HG03060 (cell line): Measurements from ENCODE around the gene PIAS2.
"Not testable (repeated sequence)": the region's sequence is repeated elsewhere in the genome, so short reads cannot be mapped to it uniquely, and the experiment has no call there.

Experiments used
- ATAC-seq: cut with Tn5 transposase; IDR thresholded peaks from one replicate; pipeline ENCODE4 v1.9.1; 2021; ENCODE audit warnings: low read depth, moderate number of reproducible peaks; ENCODE audit not compliant: unreplicated experiment

PIAS2 gene

DNA sequence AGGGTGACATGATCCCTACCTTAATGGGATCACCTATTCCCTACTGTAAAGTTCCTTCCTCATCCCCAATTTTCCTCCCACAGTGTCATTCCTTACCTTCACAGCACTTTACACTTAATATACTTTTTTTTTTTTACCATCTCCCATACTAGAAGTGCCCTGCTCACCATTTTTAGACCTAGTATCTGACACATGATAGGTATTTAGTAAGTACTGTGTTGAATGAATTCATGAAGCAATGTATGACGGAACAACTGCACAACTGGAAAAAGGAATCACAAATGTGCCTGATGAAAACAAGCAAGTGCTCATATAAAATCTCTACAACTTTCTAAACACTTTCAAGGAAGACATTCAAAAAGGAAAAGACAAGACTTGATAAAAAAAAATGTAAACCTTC lies 83.4 kb downstream of the PIAS2 start:
- ATAC-seq, result no peak

DNA sequence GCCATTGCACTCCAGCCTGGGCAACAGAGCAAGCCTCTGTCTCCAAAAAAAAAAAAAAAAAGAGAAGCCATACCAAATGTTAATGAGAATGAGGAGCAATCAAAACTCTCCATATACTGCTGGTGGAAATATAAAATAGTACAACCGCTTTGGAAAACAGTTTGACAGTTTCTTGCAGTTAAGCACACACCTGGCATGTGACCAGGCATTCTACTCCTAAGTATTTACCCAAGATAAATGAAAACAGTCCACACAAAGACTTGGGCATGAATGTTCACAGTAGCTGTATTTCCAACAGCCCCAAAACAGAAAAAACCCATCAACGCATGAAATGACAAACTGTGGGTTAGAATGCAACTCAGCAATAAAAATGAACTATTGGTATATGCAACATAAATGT lies 84.5 kb downstream of the PIAS2 start:
- no peak for ATAC-seq

DNA sequence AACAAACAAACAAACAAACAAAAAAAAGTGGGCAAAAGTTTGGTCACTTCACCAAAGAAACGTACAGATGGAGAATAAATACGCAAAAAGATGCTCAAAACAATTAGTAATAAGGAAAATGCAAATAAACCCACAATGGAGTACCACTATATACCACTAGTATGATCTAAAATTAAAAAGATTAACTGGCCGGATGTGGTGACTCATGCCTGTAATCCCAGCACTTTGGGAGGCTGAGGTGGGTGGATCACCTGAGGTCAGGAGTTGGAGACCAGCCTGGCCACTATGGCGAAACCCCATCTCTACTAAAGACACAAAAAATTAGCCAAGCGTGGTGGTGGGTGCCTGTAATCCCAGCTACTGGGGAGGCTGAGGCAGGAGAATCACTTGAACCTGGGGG lies 84.9 kb downstream of the PIAS2 start:
- not testable (repeated sequence) for ATAC-seq

DNA sequence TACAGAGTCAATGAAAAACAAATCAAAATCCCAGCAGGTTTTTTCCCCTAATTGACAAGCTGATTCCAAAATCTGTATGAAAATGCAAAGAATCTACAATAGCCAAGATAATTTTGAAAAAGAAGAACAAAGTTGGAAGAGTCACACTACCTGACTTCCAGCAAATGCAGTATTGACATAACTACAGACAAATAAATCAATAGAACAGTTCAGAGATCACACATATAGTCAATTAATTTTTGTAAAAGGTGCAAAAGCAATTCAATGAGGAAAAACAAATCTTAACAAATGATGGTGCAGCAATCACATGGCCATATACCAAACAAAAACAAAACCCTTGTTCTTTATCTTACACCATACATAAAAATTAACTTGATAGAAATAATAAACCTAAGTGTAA lies 85.9 kb downstream of the PIAS2 start:
- ATAC-seq, result no peak

DNA sequence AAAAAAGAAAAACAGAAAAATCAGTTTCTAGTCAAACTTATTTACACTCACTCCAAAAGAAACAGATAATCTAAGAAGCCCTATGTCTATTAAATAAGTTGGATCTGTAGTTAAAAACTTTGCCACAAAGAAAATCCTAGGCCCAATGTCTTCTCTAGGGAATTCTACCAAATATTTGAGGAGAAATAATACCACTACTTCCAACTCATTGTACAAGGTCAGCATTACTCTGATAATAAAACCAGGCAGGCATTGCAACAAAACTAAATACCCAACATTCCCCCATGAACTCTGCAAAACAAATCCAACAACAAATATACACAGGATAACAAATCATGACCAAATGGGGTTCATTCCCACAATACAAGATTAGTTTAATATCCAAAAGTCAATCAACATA lies 86.7 kb downstream of the PIAS2 start:
- no peak for ATAC-seq

DNA sequence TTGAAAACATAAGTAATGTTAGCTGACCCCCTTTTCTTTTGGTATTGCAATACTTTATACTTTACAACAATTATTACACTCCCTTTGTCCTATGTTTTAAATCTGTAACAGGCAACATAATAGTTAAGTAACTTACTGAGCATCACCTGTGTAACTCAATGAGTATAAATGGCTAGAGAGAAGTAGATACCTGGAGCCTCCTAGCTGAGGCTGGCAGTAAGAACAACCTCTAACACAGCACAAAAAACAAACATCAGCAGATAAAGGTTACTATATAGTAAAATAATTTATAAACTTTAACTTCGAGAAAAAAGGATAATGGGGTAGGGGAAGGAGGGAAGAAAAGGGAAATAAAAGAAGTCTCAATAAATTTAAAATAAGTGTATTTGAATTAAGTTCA lies 87.4 kb downstream of the PIAS2 start:
- ATAC-seq, result no peak

DNA sequence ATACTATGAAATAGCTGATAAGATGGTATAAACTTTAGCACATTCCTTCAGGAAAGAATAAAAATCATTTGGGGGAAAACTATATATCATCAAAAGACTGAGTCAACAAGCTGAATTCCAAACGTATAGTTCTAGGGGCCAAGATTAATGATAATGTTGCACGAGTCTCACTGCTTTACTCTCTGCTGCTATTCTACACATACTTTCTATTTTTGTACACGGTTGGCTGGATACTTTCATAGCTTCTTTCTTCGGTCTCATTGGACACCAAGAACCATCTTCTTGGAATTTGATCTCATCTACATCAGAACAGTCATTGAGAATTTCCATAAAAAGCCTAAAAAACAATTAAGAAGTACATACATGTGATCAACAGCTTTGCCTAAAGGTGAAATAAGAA lies 87.8 kb downstream of the PIAS2 start:
- ATAC-seq, result no peak

DNA sequence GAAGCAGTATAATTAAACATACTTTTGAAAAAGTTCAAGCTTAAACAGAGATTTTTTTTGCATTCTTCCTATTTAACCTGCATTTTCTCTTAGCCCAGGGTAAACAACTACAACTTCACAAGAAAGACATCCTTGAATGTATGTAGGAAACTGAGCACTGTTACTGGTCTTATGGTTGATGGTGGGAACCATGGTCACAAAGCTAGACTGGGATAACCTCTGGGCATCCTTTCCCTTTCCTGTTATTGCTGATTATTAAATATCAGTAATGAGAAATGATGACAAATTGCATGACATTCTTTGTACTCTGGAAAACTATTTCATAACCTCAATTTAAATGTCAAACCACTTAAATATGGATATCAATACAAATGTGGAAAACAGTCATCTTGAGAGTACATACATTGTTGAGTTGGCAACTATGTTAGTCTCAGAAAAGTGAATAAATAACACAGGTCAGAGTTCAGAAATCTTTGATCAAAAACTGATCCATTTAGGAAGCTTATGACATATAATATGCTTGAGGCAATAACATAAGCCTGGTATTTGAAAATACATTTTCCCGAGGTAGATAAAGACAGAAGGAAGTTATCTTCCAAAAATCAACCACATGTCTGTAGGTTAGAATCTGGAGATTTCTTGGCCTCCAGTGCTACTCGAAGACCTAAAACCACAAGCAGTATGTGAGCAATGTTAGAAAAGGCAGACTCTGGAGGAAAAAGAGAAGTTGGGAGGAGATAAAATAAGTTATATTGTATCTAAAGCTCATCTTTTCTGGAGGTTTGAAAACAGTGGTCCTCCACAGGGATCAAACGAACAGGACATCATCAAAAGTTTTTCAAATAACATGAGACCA lies 95.2 kb downstream of the PIAS2 start:
- ATAC-seq, result no peak

DNA sequence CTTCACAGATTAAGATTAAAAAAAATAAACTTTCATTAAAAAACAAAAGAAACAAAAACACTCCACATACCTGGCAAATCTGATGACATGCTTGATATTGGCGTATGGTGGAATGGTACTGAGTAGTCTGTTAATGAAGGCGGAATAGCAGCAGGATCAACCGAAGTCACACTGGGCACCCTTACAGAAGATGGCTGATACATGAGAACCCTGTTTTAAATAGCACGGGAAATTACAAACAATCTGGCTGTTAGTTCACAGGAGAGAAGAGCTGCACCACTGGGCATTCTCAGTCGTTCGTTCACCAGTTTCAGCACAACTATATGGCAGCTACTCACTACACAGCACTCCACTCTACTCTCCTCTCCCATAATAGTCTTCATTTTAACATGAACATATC lies 96.4 kb downstream of the PIAS2 start:
- no peak for ATAC-seq

DNA sequence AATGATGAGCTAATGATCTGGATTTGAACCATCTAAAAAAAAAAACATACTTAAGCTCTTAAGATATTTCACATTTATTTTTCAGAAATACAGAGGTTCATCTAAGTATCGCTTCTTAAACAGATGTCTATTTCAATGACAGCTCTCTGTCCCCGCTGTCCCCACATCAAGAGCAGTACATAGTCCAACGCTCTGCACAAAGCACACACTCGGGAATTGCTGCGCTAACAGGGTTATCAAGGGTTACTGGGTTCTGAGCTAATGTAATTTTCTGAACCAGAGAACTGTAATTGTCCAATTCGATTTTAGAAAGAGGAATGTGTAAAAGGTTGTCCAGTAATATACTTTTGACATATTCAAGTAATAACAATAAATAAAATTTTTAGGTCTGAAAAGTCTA lies 101.6 kb downstream of the PIAS2 start:
- ATAC-seq, result no peak

DNA sequence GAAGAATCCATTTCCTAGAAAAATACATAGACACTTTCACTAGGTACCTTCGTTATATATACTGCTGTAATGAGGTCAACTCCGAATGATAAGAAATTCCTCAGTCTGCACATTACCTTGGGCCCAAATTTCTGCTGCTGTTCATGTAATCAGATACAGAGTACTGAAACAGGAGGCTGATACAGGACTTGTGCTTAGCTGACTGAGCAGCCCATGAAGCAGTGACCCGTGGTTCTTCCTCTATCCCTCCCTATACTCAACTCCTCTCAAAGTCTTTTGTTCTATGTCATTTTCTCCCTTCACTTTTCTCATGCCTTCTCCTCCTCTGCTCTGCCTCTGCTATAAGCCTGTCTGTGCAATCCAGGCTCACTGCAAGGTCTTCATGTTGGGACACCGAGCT lies 102.9 kb downstream of the PIAS2 start:
- ATAC-seq, result no peak

DNA sequence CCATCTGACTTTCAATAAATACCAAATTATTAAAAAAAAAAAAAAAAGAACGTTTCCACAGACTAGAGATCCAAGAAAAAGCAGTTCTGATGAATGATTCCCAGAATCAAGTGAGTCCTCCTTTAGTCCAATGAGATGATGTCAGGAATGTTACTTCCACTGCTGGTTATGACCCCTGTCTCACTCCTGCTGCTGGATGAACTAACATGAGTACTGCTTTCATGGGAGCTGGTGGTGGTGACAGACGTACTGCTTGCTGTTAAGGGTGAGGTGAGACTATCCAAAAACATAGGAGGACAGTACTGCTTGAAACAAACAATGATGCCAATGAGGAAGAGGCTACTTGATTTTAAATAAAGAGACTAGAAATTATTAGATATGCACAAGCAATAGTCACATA lies 105.0 kb downstream of the PIAS2 start:
- ATAC-seq, result no peak

DNA sequence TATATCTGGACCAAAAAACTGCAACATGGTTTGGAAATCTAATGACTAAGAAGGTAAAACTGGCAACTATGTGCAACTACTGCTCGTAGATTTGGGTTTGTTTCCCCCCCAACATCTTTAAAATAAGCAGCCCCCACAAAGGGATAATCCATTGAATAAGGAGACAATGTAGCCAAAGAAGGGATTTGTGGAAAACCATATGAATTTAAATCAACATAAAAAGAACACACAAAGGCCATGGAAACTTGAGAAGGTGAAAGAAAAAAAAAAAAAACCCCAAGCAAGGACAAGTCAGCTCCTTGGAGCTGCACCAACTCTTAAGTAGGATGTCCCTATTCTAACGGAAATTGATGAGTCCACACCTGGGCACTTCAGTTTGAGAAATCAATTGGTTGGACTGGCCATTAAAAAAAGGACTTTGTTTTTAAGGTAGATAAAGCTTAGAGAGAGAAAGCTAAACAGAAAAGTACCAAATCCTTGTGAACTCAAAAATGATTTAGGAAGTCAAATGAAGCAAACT lies 106.8 kb downstream of the PIAS2 start:
- no peak for ATAC-seq

DNA sequence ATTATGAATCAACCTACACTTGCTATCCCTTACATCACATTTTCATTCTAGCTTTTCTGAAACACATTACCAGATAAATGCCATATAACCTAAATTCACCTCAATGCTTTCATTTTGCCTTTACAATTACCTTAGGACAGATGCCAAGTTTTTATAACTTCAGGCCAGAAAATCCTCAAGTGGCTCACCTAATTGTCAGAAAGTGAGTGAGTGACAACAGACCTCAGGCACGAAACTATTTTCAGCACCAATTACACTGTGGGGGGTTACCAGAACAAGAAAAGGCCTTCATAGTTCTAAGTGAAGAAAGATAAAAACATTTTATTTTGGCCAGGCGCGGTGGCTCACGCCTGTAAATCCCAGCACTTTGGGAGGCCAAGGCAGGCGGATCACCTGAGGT lies 108.2 kb downstream of the PIAS2 start:
- no peak for ATAC-seq

DNA sequence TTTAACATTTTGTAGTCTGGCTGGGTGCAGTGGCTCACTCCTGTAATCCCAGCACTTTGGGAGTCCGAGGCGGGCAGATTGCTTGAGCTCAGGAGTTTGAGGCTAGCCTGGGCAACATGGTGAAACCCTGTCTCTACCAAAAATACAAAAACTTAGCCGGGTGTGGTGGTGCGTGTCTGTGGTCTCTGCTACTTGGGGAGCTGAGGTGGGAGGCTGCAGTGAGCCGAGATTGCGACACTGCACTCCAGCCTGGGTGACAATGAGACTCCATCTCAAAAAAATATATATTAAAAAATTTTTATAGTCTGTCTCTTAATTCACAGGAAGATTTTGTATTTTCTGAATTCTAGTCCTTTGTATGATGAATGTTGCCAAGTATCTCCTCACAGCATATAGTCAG lies 121.4 kb downstream of the PIAS2 start:
- not testable (repeated sequence) for ATAC-seq

DNA sequence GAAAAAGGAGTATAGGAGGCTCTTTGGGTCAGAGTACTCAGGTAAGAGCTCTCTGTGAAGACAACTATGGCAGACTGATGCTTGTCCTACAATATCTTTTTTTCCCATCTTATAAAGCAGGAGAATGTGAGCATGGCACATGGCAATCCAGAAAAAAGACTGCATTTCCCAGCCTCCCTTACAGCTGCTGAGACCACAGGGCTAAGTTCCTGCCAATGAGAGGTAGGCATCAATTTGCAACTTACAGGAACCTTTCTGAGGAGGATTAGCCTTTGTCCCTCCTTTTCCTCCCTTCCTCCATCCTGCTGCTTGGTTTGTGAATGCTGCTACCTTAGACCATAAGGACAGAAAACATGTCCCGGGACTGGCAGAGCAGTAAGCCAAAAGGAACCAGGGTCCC lies 122.7 kb downstream of the PIAS2 start:
- ATAC-seq, result no peak

DNA sequence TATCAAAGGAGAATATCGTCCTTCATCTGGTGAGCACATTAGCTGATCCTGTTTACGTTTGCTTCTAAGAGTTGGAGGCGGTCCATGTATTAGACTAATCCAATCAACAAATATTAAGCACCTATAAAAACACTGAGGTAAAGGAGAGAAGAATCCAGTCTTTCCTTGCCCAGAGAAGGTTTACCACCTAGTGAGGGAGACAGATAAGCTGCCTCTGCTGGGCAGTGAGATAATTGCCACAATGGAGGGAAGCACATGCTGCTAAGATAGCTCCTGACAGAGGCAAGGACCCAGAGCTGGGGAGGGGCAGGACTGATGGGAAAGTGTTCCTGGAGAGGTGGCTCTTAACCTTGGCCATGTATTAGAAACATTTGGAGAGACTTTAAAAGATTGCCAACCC lies 123.7 kb downstream of the PIAS2 start:
- ATAC-seq, result no peak

DNA sequence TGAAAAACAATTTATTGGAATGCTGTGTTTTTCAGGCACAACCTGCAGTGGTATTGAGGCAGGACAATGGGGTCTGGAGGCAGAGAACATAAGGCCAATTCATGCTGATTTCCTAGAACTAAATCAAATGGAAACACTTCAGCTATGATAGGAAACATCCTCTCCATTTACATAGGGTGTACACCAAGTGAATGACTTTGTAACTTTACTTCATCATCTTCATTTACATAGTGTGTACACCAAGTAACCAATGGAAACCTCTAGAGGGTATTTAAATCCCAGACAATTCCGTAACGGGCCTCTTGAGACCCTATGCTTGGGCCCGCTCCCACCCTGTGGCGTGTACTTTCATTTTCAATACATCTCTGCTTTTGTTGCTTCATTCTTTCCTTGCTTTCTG lies 128.2 kb downstream of the PIAS2 start:
- no peak for ATAC-seq

DNA sequence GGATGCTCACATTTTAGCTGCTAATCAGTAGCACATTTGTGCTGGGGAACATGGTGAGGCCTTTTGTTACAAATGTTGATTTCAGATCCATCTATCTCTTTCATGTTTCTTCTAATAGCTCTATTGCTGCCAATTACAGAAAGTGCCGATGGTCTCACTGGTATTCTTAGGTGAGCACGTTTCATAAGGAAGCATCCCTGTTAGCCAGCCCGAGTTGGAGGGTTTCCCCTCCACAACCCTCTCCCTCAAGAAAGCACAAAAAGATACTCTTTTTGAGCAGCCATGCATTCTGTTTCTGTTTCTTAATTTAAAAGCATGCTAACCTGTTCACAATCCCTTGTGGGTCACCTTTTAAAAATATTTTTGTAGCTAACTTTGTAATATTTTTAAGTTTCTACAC lies 129.6 kb downstream of the PIAS2 start:
- no peak for ATAC-seq

DNA sequence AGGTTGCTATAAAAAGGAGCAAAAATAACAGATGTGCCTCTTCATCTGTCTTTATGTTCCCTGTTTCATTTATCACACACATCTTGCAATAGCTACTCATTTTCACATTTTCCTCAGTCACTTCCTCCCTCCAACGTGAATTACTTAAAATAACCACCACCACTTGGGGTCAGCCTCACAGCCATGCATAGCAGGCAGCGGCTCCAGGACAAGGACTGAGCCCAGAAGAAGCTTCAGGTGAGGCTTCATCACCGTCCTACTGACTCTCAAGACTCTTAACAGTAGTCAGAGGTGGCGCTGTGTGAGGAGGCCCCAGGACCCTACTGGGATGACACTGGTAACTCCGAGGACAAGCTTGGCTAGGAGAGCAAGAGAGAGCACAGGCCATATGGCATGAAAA lies 144.9 kb downstream of the PIAS2 start:
- no peak for ATAC-seq

DNA sequence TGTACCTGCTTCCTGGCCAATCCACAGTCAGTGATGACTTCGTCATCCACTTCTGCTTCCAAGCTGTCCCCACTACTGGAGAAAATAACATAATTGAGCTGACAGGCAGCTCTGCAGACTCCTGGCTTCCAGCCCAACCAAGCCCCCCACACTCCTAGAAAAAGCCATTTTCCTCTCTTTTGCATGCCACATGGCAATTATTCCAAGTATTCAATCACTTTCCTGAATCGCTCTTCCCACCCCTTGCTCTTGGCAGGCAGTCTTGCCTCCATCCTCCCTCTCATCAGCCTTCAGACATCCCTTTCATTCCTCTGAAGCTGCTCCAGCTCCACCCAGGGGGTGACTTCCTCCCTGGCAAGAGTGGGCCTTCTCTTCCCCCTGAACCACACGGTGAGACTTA lies 146.2 kb downstream of the PIAS2 start:
- ATAC-seq, result no peak

DNA sequence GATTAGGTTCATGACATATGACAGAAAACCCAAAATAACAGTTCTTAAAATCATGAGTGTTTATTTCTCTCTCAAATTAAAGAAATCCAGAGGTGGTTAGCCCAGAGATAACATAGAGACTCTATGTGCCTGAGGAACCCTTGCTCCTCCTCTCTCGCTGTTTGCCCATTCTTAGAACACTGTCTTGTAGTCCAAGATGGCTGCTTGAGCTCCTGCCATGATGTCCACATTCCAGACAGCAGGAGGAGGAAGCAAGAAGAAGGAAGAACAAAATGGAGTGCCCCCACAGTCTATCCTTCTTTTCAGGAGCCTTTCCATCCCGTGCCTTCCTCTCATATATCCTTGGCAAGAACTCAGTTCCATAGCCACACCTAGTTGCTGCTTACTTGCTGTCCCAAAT lies 146.6 kb downstream of the PIAS2 start:
- no peak for ATAC-seq
